Osteocyte (in vitro differentiated cells): ENCODE measurements around the gene CACNA1C. TPM values are rescaled to one million over a fixed set of nuclear protein-coding genes. Genes with fewer than 3 reads are reported as not detected.
A peak's percentile ranks its signal among the peaks of the same experiment; 100 is the strongest.

ENCODE experiments used
- DNase-seq: peaks from one replicate; pipeline ENCODE4 v3.0.0; 2021; ENCODE audit warnings: mixed read lengths; ENCODE audit not compliant: unreplicated experiment; ENCODE audit errors: extremely low spot score
- H3K27ac Mint-ChIP-seq: one replicate; pipeline ENCODE4 v1.8.0; 2021; ENCODE audit warnings: mild to moderate bottlenecking, mixed read lengths; ENCODE audit not compliant: unreplicated experiment
- H3K27me3 Mint-ChIP-seq: one replicate; pipeline ENCODE4 v1.8.0; 2021; ENCODE audit warnings: mixed read lengths; ENCODE audit not compliant: unreplicated experiment
- H3K36me3 Mint-ChIP-seq: one replicate; pipeline ENCODE4 v1.8.0; 2021; ENCODE audit warnings: mixed read lengths; ENCODE audit not compliant: unreplicated experiment
- H3K4me1 Mint-ChIP-seq: one replicate; pipeline ENCODE4 v1.8.0; 2021; ENCODE audit warnings: mixed read lengths; ENCODE audit not compliant: unreplicated experiment
- H3K4me3 Mint-ChIP-seq: one replicate; pipeline ENCODE4 v1.8.0; 2021; ENCODE audit warnings: mild to moderate bottlenecking, moderate library complexity, mixed read lengths; ENCODE audit not compliant: unreplicated experiment
- H3K9me3 Mint-ChIP-seq: one replicate; pipeline ENCODE4 v1.8.0; 2021; ENCODE audit warnings: mixed read lengths; ENCODE audit not compliant: unreplicated experiment
- total RNA-seq: library from RNA; stranded (reverse); gene quantifications from 2 replicates; pipeline ENCODE4 v1.2.1, GENCODE V29; 2021
- TF ChIP-seq, protein P1 (sequence below): fragments of 200-600 bp; sonication (generic); IDR thresholded peaks from 2 replicates; pipeline ENCODE4 v1.5.0; 2021; ENCODE audit warnings: antibody characterized with exemption, mild to moderate bottlenecking, moderate library complexity

CACNA1C gene
- total RNA-seq, 1 donor from 2014 or later: 67.4 TPM

DNA sequence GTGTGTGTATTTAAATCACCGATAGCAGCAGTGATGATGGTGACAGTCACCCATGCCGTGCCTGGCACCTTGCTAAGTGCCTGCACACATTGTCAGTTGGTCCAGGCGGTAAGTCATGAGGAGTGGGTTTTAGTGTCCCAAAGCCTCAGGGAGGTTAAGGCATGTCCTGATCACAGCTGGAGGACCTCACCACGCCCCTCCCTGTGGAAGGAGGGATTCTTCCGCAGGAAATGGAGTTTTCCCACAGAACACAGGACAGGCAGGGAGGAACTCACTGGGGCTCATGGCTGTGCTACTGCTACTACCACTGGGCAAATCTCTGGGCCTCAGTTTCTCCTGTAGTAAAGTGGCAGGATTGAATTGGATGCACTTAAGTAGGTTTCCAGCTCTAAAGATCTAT lies 142.3 kb downstream of the CACNA1C start:
- Mint-ChIP-seq H3K36me3 (peaks cover 3% of the 10 kb centered on the region), H3K9me3 (no peaks in the 10 kb centered on the region), H3K4me3 (no peak overlapping the region), H3K27me3 (no peaks in the 10 kb centered on the region), H3K27ac (peak overlapping the region; percentile 16), H3K4me1 (peaks cover 47% of the 10 kb centered on the region)
- TF ChIP-seq, protein P1, sequence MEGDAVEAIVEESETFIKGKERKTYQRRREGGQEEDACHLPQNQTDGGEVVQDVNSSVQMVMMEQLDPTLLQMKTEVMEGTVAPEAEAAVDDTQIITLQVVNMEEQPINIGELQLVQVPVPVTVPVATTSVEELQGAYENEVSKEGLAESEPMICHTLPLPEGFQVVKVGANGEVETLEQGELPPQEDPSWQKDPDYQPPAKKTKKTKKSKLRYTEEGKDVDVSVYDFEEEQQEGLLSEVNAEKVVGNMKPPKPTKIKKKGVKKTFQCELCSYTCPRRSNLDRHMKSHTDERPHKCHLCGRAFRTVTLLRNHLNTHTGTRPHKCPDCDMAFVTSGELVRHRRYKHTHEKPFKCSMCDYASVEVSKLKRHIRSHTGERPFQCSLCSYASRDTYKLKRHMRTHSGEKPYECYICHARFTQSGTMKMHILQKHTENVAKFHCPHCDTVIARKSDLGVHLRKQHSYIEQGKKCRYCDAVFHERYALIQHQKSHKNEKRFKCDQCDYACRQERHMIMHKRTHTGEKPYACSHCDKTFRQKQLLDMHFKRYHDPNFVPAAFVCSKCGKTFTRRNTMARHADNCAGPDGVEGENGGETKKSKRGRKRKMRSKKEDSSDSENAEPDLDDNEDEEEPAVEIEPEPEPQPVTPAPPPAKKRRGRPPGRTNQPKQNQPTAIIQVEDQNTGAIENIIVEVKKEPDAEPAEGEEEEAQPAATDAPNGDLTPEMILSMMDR: no peak
- DNase-seq: no peak

- TF ChIP-seq, protein P1: no peak
- Mint-ChIP-seq H3K4me3 (no peak overlapping the region), H3K4me1 (peaks cover 41% of the 10 kb centered on the region), H3K36me3 (peaks cover 2% of the 10 kb centered on the region), H3K27me3 (no peaks in the 10 kb centered on the region), H3K9me3 (no peaks in the 10 kb centered on the region), H3K27ac (peak overlapping the region; percentile 50)
- no peak for DNase-seq
Observed at GRCh38 chr12:2198005-2198501, 145.3 kb downstream of the CACNA1C start.

DNA sequence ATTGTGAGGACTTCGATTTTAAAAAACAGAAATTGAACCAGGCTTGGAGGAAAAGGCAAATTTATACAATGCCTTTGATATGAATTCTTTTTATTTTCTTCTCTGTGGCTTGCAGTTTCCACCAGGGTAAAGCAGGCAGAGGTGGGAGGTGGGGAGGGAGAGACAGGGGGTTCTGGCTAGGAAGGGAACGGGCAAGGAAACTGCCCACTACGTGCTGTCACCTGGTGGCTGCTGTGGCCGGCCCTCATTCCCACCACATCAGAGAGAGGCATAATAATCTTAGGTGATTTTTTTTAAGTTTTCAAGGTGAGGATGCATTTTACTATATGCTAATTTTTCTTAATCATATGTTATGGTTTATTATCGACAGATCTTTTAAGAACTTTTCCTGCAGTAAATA lies 145.8 kb downstream of the CACNA1C start:
- Mint-ChIP-seq H3K4me3 (no peak overlapping the region), H3K27me3 (no peaks in the 10 kb centered on the region), H3K27ac (peak overlapping the region; percentile 50), H3K4me1 (peaks cover 40% of the 10 kb centered on the region), H3K36me3 (peaks cover 6% of the 10 kb centered on the region), H3K9me3 (no peaks in the 10 kb centered on the region)
- no peak for DNase-seq
- TF ChIP-seq, protein P1: no peak

GRCh38 chr12:2205996-2206395 lies 153.2 kb downstream of the CACNA1C start:
- Mint-ChIP-seq H3K4me1 (peaks cover 11% of the 10 kb centered on the region), H3K36me3 (peaks cover 11% of the 10 kb centered on the region), H3K27ac (no peak overlapping the region), H3K9me3 (no peaks in the 10 kb centered on the region), H3K4me3 (no peak overlapping the region), H3K27me3 (no peaks in the 10 kb centered on the region)
- no peak for DNase-seq
- TF ChIP-seq, protein P1: no peak

GRCh38 chr12:2208837-2209635 lies 156.2 kb downstream of the CACNA1C start:
- TF ChIP-seq, protein P1: no peak
- H3K27me3 Mint-ChIP-seq: no peaks in the 10 kb centered on the region
- no peak overlapping the region for H3K4me3 Mint-ChIP-seq
- H3K36me3 Mint-ChIP-seq: peaks cover 3% of the 10 kb centered on the region
- no peak for DNase-seq
- H3K27ac Mint-ChIP-seq: no peak overlapping the region
- H3K9me3 Mint-ChIP-seq: no peaks in the 10 kb centered on the region
- peaks cover 27% of the 10 kb centered on the region for H3K4me1 Mint-ChIP-seq
